ENCODE data around the gene ANXA6.
"Not testable (repeated sequence)": the region's sequence is repeated elsewhere in the genome, so short reads cannot be mapped to it uniquely, and the experiment has no call there.

The ANXA6 gene

DNA sequence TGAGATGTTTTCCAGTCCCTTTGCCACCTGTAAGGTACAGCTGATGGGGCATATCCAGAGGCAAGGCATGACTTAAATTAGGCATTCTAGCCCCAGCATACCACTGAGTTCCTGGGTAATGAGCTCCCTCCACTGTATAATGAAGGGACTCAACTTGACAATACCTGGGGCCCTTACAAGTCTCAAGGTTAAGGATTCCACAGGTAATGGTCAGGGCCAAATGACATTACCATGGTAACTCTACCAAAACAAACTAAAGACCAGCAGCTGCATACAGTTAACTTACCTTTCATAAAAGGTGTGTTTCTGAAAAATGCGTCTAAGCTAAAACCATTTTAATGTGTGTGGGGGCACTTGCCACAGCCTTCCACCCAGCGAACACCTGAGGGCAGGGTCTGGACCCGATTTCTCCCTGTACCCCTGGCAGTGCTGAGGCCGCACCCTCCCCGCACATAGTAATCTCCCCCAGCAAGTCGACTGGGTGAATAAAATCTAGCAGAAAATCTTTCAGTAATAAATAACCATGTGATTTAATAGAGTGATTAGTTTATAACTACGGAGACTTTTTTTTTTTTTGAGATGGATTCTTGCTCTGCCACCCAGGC is 42.1 kb upstream of the ANXA6 start:
- Mint-ChIP-seq H3K4me3 (no peak overlapping the region), H3K9me3 (no peaks in the 10 kb centered on the region), H3K27ac (no peak overlapping the region), H3K36me3 (ENCODE audit: low read depth) (no peaks in the 10 kb centered on the region), H3K27me3 (ENCODE audit: low read depth, poor library complexity) (peaks cover 17% of the 10 kb centered on the region), H3K4me1 (peaks cover 4% of the 10 kb centered on the region)
- DNase-seq, result no peak
- TF ChIP-seq, protein P1, sequence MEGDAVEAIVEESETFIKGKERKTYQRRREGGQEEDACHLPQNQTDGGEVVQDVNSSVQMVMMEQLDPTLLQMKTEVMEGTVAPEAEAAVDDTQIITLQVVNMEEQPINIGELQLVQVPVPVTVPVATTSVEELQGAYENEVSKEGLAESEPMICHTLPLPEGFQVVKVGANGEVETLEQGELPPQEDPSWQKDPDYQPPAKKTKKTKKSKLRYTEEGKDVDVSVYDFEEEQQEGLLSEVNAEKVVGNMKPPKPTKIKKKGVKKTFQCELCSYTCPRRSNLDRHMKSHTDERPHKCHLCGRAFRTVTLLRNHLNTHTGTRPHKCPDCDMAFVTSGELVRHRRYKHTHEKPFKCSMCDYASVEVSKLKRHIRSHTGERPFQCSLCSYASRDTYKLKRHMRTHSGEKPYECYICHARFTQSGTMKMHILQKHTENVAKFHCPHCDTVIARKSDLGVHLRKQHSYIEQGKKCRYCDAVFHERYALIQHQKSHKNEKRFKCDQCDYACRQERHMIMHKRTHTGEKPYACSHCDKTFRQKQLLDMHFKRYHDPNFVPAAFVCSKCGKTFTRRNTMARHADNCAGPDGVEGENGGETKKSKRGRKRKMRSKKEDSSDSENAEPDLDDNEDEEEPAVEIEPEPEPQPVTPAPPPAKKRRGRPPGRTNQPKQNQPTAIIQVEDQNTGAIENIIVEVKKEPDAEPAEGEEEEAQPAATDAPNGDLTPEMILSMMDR (IDR thresholded peaks at IDR 0.05), result no peak

DNA sequence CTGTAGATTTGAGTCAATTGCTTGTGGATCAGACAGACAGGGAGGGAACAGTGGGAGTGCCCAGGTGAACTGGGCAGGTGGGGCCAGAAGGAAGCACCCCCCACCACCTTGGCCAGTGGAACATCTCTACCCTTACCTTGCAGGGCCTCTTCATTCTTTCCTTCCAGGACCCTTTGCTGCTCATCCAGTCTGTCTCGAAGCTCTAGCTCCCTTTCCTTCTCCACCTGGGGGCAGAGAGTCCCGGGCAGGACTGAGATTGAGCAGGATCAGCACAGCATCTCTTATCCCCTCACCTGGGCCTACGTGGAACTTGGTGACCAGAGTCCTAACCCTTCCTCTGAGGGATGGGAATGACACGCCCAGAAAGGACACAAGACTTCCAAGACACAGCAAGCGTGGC is 41.3 kb upstream of the ANXA6 start:
- no peak for DNase-seq
- H3K36me3 Mint-ChIP-seq (ENCODE audit: low read depth), result no peaks in the 10 kb centered on the region
- no peak overlapping the region for H3K27ac Mint-ChIP-seq
- no peak overlapping the region for H3K4me3 Mint-ChIP-seq
- TF ChIP-seq, protein P1 (IDR thresholded peaks at IDR 0.05), result no peak
- H3K9me3 Mint-ChIP-seq, result no peaks in the 10 kb centered on the region
- H3K4me1 Mint-ChIP-seq, result peaks cover 4% of the 10 kb centered on the region
- peaks cover 17% of the 10 kb centered on the region for H3K27me3 Mint-ChIP-seq (ENCODE audit: low read depth, poor library complexity)

DNA sequence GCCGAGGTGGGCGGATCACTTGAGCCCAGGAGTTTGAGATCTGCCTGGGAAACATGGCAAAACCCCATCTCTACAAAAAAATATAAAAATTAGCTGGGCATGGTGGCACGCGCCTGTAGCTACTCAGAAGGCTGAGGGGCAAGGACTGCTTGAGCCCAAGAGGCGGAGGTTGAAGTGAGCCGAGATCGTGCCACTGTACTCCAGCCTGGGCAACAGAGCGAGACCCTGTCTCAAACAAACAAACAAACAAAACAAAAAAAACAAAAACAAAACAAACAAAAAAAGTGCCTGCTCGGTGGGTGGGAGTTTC is 39.7 kb upstream of the ANXA6 start:
- not testable (repeated sequence) for DNase-seq; H3K36me3 Mint-ChIP-seq (ENCODE audit: low read depth); H3K27ac Mint-ChIP-seq

DNA sequence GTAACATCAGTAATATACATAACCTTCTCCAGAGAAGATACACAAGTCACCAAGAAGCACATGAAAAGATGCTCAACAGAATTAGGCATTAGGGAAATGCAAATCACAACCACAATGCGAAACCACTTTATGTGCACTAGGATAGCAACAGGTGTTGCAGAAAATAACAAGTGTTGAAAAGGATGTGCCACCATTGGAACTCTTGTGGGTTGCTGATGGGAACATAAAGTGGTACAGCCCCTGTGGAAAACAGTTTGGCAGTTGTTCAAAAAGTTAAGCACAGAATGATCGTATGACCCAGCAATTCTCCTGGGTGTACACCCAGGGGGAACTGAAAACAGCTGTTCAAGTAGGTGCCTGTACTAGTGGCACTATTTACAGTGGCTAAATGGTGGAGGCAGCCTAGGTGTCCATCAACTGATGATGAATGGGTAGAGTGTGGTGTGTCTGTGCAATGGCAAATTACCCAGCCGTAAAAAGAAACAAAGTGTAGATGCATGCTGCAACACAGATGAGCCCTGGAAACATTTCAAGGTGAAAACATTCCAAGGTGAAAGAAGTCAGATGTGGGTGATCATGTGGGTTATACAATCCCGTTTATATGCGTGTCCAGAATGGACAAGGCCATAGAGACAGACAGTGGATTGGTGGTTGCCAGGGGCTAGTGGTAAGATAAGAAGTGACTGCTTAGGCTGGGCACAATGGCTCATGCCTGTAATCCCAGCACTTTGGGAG is 39.1 kb upstream of the ANXA6 start:
- peaks cover 18% of the 10 kb centered on the region for H3K27me3 Mint-ChIP-seq (ENCODE audit: low read depth, poor library complexity)
- peaks cover 4% of the 10 kb centered on the region for H3K4me1 Mint-ChIP-seq
- DNase-seq, result no peak
- no peak overlapping the region for H3K4me3 Mint-ChIP-seq
- TF ChIP-seq, protein P1 (IDR thresholded peaks at IDR 0.05), result no peak
- peaks cover 10% of the 10 kb centered on the region for H3K9me3 Mint-ChIP-seq
- H3K36me3 Mint-ChIP-seq (ENCODE audit: low read depth), result peaks cover 8% of the 10 kb centered on the region
- H3K27ac Mint-ChIP-seq, result no peak overlapping the region

More for the DNA sequence above, 39.7 kb upstream of the ANXA6 start:
- H3K9me3 Mint-ChIP-seq, H3K4me3 Mint-ChIP-seq, H3K4me1 Mint-ChIP-seq: not testable (repeated sequence)
- peaks cover 18% of the 10 kb centered on the region for H3K27me3 Mint-ChIP-seq (ENCODE audit: low read depth, poor library complexity)

DNA sequence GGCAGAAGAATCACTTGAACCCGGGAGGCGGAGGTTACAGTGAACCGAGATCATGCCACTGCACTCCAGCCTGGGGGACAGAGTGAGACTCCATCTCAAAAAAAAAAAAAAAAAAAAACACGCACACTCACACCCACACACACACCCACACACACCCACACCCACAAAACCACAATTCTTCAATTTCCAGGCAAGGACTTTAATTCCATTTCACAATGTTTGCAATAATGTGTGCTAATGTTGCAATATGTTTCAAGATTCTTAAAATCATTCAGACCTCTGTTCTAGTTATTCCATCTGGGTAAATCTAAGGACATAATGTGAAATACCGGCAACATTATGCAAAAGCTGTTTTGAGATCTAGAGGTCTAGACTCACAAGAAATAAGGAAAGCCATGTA is 38.0 kb upstream of the ANXA6 start:
- Mint-ChIP-seq H3K27me3 (ENCODE audit: low read depth, poor library complexity) (peaks cover 7% of the 10 kb centered on the region), H3K4me3 (no peak overlapping the region)

DNA sequence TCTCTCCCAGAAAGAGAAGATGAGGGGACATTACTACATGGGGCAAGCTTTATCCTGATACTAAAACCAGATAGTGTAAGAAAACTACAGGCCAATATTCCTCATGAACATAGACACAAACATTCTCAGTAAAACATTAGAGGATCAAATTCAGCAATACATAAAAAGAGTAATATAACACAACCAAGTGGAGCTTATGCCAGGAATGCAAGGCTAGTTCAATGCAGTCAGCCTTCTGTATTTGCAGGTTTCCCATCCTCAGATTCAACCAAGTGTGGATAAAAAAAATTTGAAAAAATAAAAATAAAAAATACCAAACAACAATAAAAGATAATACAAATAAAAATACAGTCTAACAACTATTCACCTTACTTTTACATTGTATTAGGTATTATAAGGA is 35.0 kb upstream of the ANXA6 start:
- no peak for DNase-seq
- Mint-ChIP-seq H3K4me1 (peaks cover 4% of the 10 kb centered on the region), H3K36me3 (ENCODE audit: low read depth) (peaks cover 34% of the 10 kb centered on the region), H3K9me3 (peaks cover 43% of the 10 kb centered on the region), H3K27ac (no peak overlapping the region), H3K27me3 (ENCODE audit: low read depth, poor library complexity) (peaks cover 7% of the 10 kb centered on the region), H3K4me3 (no peak overlapping the region)
- TF ChIP-seq, protein P1 (IDR thresholded peaks at IDR 0.05), result no peak

More for the DNA sequence above, 38.0 kb upstream of the ANXA6 start:
- DNase-seq, result no peak
- peaks cover 4% of the 10 kb centered on the region for H3K4me1 Mint-ChIP-seq
- H3K27ac Mint-ChIP-seq, result no peak overlapping the region
- peaks cover 15% of the 10 kb centered on the region for H3K36me3 Mint-ChIP-seq (ENCODE audit: low read depth)
- H3K9me3 Mint-ChIP-seq, result peaks cover 20% of the 10 kb centered on the region
- TF ChIP-seq, protein P1 (IDR thresholded peaks at IDR 0.05), result no peak
